A549 (cell line): ENCODE data around the gene PDZD4. TPM values are rescaled to one million over a fixed set of nuclear protein-coding genes. Genes with fewer than 3 reads are reported as not detected.

Experiments used
- ATAC-seq, 2 experiments: fragments of 200-7000 bp in 1 of 2; fragments of >200 bp in 1 of 2; cut with Nextera tagmentation in 1 of 2; cut with Tn5 transposase in 1 of 2; 3 replicates each; pipeline versions ENCODE4 v1.8.0 to v1.9.1; 2018 to 2020; ENCODE audit warnings: mild to moderate bottlenecking in 1 of 2, moderate library complexity in 1 of 2
- CTCF ChIA-PET: fragments of 300-600 bp; sonication (Branson Sonifier 250); formaldehyde crosslinking; extraction: SDS; loops from one replicate; lab custom pipeline; 2021; ENCODE audit warnings: antibody characterized with exemption, inconsistent platforms; lab: Yijun Ruan, JAX
- POLR2A ChIA-PET: fragments of 350-600 bp; formaldehyde crosslinking; extraction: SDS; loops from one replicate; lab custom pipeline; 2021; ENCODE audit warnings: antibody characterized with exemption, inconsistent platforms; lab: Yijun Ruan, JAX
- DNase-seq, 2 experiments: peaks; one replicate each; pipeline versions ENCODE4 v3.0.0 to v3.0.0-alpha.2; 2011 to 2016; ENCODE audit warnings: low read depth in 1 of 2, low spot score in 1 of 2
- FAIRE-seq: peaks from 2 replicates; lab custom pipeline; 2011; peaks lifted over from hg19 to GRCh38; lab: Jason Lieb, UNC
- H3K27ac ChIP-seq, 2 experiments: fragments of >200 bp; sonication (Bioruptor Twin); formaldehyde crosslinking; 3 replicates each; pipeline ENCODE4 v1.5.1; 2016 to 2017
- H3K4me1 ChIP-seq: fragments of >200 bp; sonication (Bioruptor Twin); formaldehyde crosslinking; 3 replicates; pipeline ENCODE4 v1.6.1; 2016
- H3K4me2 ChIP-seq: fragments of >200 bp; sonication (Bioruptor Twin); formaldehyde crosslinking; 3 replicates; pipeline ENCODE4 v1.6.1; 2016
- H3K4me3 ChIP-seq: fragments of >200 bp; sonication (Bioruptor Twin); formaldehyde crosslinking; 3 replicates; pipeline ENCODE4 v1.5.1; 2016
- H3K9me3 ChIP-seq: fragments of >200 bp; sonication (Bioruptor Twin); formaldehyde crosslinking; 3 replicates; pipeline ENCODE4 v1.6.1; 2016
- CBX8 ChIP-seq: fragments of 200-600 bp; sonication (generic); IDR thresholded peaks from 2 replicates; pipeline ENCODE4 v1.6.1; 2016
- CEBPB ChIP-seq, 2 experiments: fragments of >200 bp in 1 of 2; sonication (Bioruptor Twin) in 1 of 2; formaldehyde crosslinking in 1 of 2; IDR thresholded peaks; 2 replicates each; pipeline ENCODE4 v1.6.1; 2012 to 2016
- EHMT2 ChIP-seq: fragments of 200-600 bp; sonication (generic); IDR thresholded peaks from 2 replicates; pipeline ENCODE4 v1.6.1; 2016; ENCODE audit warnings: antibody characterized with exemption, low read depth, mild to moderate bottlenecking, moderate library complexity
- ESRRA ChIP-seq: fragments of 150-350 bp; IDR thresholded peaks from 2 replicates; pipeline ENCODE4 v1.6.1; 2014; ENCODE audit warnings: mild to moderate bottlenecking, low read length, borderline replicate concordance
- JUNB ChIP-seq: fragments of >200 bp; sonication (Bioruptor Twin); formaldehyde crosslinking; IDR thresholded peaks from 2 replicates; pipeline ENCODE4 v1.6.1; 2016
- MAFK ChIP-seq: fragments of 450-650 bp; IDR thresholded peaks from 2 replicates; pipeline ENCODE4 v1.6.1; 2014; ENCODE audit not compliant: partially characterized antibody
- MAZ ChIP-seq: fragments of 150-350 bp; IDR thresholded peaks from 2 replicates; pipeline ENCODE4 v1.6.1; 2014; ENCODE audit warnings: antibody characterized with exemption, low read depth, low read length, borderline replicate concordance
- MYC ChIP-seq: IDR thresholded peaks from 2 replicates; pipeline ENCODE4 v1.6.1; 2012; ENCODE audit warnings: mild to moderate bottlenecking, inconsistent platforms, low read length, improper control_type of control experiment, borderline replicate concordance
- NPAS2 ChIP-seq: fragments of 250-450 bp; sonication (Bioruptor Pico); IDR thresholded peaks from 2 replicates; pipeline ENCODE4 v1.8.0; 2022; ENCODE audit warnings: mild to moderate bottlenecking, moderate library complexity, borderline replicate concordance
- POLR2AphosphoS2 ChIP-seq: conservative IDR thresholded peaks from 2 replicates; pipeline ENCODE4 v1.6.1; 2012; ENCODE audit warnings: low read length, improper control_type of control experiment, inconsistent platforms
- RFX5 ChIP-seq: fragments of 450-650 bp; IDR thresholded peaks from 2 replicates; pipeline ENCODE4 v1.7.1; 2014; ENCODE audit warnings: antibody characterized with exemption, mild to moderate bottlenecking, moderate library complexity
- RNF2 ChIP-seq: fragments of 200-600 bp; sonication (generic); IDR thresholded peaks from 2 replicates; pipeline ENCODE4 v1.6.1; 2016; ENCODE audit warnings: low read depth, mild to moderate bottlenecking, antibody characterized with exemption, moderate library complexity, borderline replicate concordance
- SMC3 ChIP-seq: fragments of >200 bp; sonication (Bioruptor Twin); formaldehyde crosslinking; IDR thresholded peaks from 3 replicates; pipeline ENCODE4 v1.6.1; 2018; ENCODE audit warnings: inconsistent platforms
- ZSCAN20 ChIP-seq: fragments of 250-450 bp; sonication (Bioruptor Pico); IDR thresholded peaks from 2 replicates; pipeline ENCODE4 v1.8.0; 2022; ENCODE audit warnings: mild to moderate bottlenecking, moderate library complexity
- WGBS: methylation state at CpG from one replicate; pipeline ENCODE4 v1.1.6; 2017; ENCODE audit errors: missing lambda C conversion rate; 5-methylcytosine and 5-hydroxymethylcytosine counted together
- polyA plus RNA-seq, 4 experiments: library from polyadenylated mRNA; depleted of rRNA in 3 of 4; stranded (reverse); fragments of >200 nt; fragmentation: RNase III in 1 of 4; extraction: RNeasy Plus Mini Kit Qiagen cat#74134 plus additional on column Dnase treatment in 1 of 4; gene quantifications; 2 replicates in 3 of 4; 3 replicates in 1 of 4; pipeline ENCODE4 v1.2.3, GENCODE V29; 2011 to 2017
- TF ChIP-seq, protein P1 (sequence below): fragments of 200-600 bp; sonication (generic); IDR thresholded peaks from 2 replicates; pipeline ENCODE4 v1.6.1; 2016; ENCODE audit warnings: antibody characterized with exemption, mild to moderate bottlenecking, moderate library complexity
- TF ChIP-seq, protein P2 (sequence below): fragments of 250-450 bp; sonication (Bioruptor Pico); IDR thresholded peaks from 2 replicates; pipeline ENCODE4 v1.5.0; 2020; ENCODE audit warnings: low read depth, mild to moderate bottlenecking, moderate library complexity
- TF ChIP-seq, protein P3 (sequence below): fragments of 250-450 bp; sonication (Bioruptor Pico); IDR thresholded peaks from 2 replicates; pipeline ENCODE4 v1.5.0; 2021; ENCODE audit warnings: mild to moderate bottlenecking, moderate library complexity, borderline replicate concordance
- TF ChIP-seq, protein P4 (sequence below): IDR thresholded peaks from 2 replicates; pipeline ENCODE4 v1.6.1; 2012
- TF ChIP-seq, protein P5 (sequence below): IDR thresholded peaks from 2 replicates; pipeline ENCODE4 v1.6.1; 2012

Gene PDZD4
- polyA plus RNA-seq, 2 of the 4 experiments (the other 2 are of a cell fraction), result 1.2 to 3.0 TPM

DNA sequence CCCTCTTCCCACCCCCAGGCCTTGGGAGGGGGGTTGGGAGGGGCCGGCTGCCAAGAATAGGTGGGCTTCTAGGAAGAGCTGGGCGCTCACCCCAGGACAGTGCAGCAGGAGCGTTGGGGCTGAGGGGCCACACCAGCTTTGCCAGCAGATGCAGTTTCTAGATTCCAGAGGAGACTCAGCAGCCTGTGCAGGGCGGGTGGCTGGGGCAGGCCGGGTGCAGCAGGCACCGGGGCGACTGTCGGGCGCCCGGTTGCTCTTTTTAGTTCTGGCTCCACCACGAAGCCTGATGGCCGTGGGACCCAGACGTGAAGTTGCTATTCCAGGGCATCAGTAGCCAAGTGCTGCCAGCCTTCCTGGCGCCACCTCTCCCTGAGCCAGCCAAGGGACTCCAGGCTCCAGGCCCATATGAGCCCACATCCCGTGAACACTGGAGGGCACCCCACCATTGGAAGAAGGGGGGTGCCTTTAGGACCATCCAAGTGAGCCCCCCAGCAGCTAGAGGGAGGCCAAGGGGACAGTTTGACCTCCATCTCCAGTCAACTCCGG, 30.1 kb downstream of the PDZD4 start (continued):
- no peak for TF ChIP-seq MAFK
- TF ChIP-seq MAZ, result no peak
- no peak for TF ChIP-seq ZSCAN20 (CRISPR knock-in tag)
- no peak for TF ChIP-seq NPAS2 (CRISPR knock-in tag)
- TF ChIP-seq, protein P1, sequence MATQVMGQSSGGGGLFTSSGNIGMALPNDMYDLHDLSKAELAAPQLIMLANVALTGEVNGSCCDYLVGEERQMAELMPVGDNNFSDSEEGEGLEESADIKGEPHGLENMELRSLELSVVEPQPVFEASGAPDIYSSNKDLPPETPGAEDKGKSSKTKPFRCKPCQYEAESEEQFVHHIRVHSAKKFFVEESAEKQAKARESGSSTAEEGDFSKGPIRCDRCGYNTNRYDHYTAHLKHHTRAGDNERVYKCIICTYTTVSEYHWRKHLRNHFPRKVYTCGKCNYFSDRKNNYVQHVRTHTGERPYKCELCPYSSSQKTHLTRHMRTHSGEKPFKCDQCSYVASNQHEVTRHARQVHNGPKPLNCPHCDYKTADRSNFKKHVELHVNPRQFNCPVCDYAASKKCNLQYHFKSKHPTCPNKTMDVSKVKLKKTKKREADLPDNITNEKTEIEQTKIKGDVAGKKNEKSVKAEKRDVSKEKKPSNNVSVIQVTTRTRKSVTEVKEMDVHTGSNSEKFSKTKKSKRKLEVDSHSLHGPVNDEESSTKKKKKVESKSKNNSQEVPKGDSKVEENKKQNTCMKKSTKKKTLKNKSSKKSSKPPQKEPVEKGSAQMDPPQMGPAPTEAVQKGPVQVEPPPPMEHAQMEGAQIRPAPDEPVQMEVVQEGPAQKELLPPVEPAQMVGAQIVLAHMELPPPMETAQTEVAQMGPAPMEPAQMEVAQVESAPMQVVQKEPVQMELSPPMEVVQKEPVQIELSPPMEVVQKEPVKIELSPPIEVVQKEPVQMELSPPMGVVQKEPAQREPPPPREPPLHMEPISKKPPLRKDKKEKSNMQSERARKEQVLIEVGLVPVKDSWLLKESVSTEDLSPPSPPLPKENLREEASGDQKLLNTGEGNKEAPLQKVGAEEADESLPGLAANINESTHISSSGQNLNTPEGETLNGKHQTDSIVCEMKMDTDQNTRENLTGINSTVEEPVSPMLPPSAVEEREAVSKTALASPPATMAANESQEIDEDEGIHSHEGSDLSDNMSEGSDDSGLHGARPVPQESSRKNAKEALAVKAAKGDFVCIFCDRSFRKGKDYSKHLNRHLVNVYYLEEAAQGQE, result no peak

DNA sequence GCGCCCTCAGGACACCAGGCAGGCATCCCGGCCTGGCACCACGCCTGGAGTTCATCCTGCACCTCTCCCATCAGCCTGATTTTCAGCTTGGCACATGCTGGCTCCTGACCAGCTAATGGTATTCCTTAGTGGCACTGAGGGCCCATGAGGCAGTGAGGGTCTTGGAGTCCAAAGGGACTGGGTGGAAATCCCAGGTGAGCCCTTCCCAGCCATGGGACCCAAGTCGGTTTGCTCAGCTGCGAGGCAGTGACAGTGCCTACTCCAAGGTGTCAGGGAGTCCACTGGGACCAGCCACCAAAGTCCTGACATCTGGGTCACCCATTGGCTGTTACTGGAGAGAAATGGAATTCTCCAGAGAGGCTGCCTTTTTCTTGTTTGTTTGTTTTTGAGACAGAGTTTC, 31.0 kb downstream of the PDZD4 start:
- FAIRE-seq, result peak; percentile 46
- H3K4me2 ChIP-seq, result no peak overlapping the region
- TF ChIP-seq, protein P2, sequence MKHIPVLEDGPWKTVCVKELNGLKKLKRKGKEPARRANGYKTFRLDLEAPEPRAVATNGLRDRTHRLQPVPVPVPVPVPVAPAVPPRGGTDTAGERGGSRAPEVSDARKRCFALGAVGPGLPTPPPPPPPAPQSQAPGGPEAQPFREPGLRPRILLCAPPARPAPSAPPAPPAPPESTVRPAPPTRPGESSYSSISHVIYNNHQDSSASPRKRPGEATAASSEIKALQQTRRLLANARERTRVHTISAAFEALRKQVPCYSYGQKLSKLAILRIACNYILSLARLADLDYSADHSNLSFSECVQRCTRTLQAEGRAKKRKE (CRISPR knock-in tag), result no peak
- TF ChIP-seq, protein P3, sequence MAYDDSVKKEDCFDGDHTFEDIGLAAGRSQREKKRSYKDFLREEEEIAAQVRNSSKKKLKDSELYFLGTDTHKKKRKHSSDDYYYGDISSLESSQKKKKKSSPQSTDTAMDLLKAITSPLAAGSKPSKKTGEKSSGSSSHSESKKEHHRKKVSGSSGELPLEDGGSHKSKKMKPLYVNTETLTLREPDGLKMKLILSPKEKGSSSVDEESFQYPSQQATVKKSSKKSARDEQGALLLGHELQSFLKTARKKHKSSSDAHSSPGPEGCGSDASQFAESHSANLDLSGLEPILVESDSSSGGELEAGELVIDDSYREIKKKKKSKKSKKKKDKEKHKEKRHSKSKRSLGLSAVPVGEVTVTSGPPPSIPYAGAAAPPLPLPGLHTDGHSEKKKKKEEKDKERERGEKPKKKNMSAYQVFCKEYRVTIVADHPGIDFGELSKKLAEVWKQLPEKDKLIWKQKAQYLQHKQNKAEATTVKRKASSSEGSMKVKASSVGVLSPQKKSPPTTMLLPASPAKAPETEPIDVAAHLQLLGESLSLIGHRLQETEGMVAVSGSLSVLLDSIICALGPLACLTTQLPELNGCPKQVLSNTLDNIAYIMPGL (CRISPR knock-in tag), result no peak
- TF ChIP-seq ZSCAN20 (CRISPR knock-in tag) (no peak), RFX5 (no peak), RNF2 (no peak), CBX8 (no peak), MYC (no peak), SMC3 (no peak), ESRRA (no peak), CEBPB (IDR thresholded peaks at IDR 0.05) (no peak), EHMT2 (no peak), JUNB (no peak), POLR2AphosphoS2 (no peak)
- TF ChIP-seq, protein P4, sequence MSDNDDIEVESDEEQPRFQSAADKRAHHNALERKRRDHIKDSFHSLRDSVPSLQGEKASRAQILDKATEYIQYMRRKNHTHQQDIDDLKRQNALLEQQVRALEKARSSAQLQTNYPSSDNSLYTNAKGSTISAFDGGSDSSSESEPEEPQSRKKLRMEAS, result no peak
- TF ChIP-seq, protein P5, sequence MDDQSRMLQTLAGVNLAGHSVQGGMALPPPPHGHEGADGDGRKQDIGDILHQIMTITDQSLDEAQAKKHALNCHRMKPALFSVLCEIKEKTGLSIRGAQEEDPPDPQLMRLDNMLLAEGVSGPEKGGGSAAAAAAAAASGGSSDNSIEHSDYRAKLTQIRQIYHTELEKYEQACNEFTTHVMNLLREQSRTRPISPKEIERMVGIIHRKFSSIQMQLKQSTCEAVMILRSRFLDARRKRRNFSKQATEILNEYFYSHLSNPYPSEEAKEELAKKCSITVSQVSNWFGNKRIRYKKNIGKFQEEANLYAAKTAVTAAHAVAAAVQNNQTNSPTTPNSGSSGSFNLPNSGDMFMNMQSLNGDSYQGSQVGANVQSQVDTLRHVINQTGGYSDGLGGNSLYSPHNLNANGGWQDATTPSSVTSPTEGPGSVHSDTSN, result no peak
- H3K4me1 ChIP-seq, result peaks cover 8% of the 10 kb centered on the region; the same call in 1 of the 3 replicates
- POLR2A ChIA-PET, result no interaction called here
- DNase-seq, result no peak
- no peak overlapping the region for H3K27ac ChIP-seq
- WGBS, result 93% methylated on average over 4 of the region's 5 CpGs
- no peak for ATAC-seq
- no peak overlapping the region for H3K4me3 ChIP-seq
- CTCF ChIA-PET, result interaction anchor here (1.4 kb wide), 1 partner anchor 85 kb away, joined by 4 read pairs; no protein-coding TSS in a partner anchor
- no peaks in the 10 kb centered on the region for H3K9me3 ChIP-seq
